CD4-positive, alpha-beta T cell (primary cell): ENCODE measurements around the gene NEGR1. TPM values are rescaled to one million over a fixed set of nuclear protein-coding genes. Genes with fewer than 3 reads are reported as not detected.

Source experiments
- ATAC-seq: fragments of 200-7000 bp; cut with Tn5 transposase; one replicate; pipeline ENCODE4 v1.10.0; 2022; ENCODE audit warnings: mild to moderate bottlenecking; ENCODE audit not compliant: poor library complexity
- CTCF ChIA-PET: fragments of 350-600 bp; sonication (Branson Sonifier 250); formaldehyde crosslinking; loops from one replicate; lab custom pipeline; 2021; ENCODE audit warnings: antibody characterized with exemption, inconsistent platforms; lab: Charles Lee
- POLR2A ChIA-PET: fragments of 350-600 bp; sonication (Branson Sonifier 250); formaldehyde crosslinking; loops from one replicate; lab custom pipeline; 2021; ENCODE audit warnings: antibody characterized with exemption, inconsistent platforms; lab: Charles Lee
- DNase-seq, 14 experiments: peaks; one replicate each; pipeline ENCODE4 v3.0.0-alpha.2; 2013 to 2020; ENCODE audit warnings: mixed read lengths in 2 of 14
- H3K27ac ChIP-seq, 2 donors: one replicate each; pipeline versions ENCODE4 v1.5.1 to v1.7.0; 2013; ENCODE audit warnings: low read length in 2 of 2, low read depth in 1 of 2, mild to moderate bottlenecking in 1 of 2
- H3K27me3 ChIP-seq, 2 experiments: 1 replicate in 1 of 2; 2 replicates in 1 of 2; pipeline versions ENCODE4 v1.6.1 to v1.7.0; 2013; ENCODE audit warnings: low read length in 2 of 2, control low read depth in 1 of 2, mild to moderate bottlenecking in 1 of 2, moderate library complexity in 1 of 2; ENCODE audit not compliant: insufficient read depth in 2 of 2, control insufficient read depth in 1 of 2
- H3K36me3 ChIP-seq: one replicate; pipeline ENCODE4 v1.6.1; 2013; ENCODE audit warnings: low read length, control low read depth; ENCODE audit not compliant: insufficient read depth
- H3K4me1 ChIP-seq: one replicate; pipeline ENCODE4 v1.6.1; 2013; ENCODE audit warnings: low read length, control low read depth; ENCODE audit not compliant: insufficient read depth
- H3K4me3 ChIP-seq: one replicate; pipeline ENCODE4 v1.5.1; 2013; ENCODE audit warnings: mild to moderate bottlenecking, low read length, moderate library complexity
- H3K9me3 ChIP-seq, 2 experiments: 1 replicate in 1 of 2; 2 replicates in 1 of 2; pipeline versions ENCODE4 v1.6.1 to v1.7.0; 2013; ENCODE audit warnings: low read length in 2 of 2, mild to moderate bottlenecking in 2 of 2, control low read depth in 1 of 2, moderate library complexity in 1 of 2; ENCODE audit not compliant: control insufficient read depth in 1 of 2, insufficient read depth in 1 of 2
- H3K27ac Mint-ChIP-seq: one replicate; pipeline ENCODE4 v1.8.0; 2020; ENCODE audit warnings: mixed read lengths
- H3K27me3 Mint-ChIP-seq: one replicate; pipeline ENCODE4 v1.8.0; 2021; ENCODE audit warnings: mixed read lengths
- H3K36me3 Mint-ChIP-seq: one replicate; pipeline ENCODE4 v1.8.0; 2021; ENCODE audit warnings: low read depth, mixed read lengths
- H3K4me1 Mint-ChIP-seq: one replicate; pipeline ENCODE4 v1.8.0; 2021; ENCODE audit warnings: low read depth, mixed read lengths
- H3K4me3 Mint-ChIP-seq: one replicate; pipeline ENCODE4 v1.8.0; 2020; ENCODE audit warnings: mild to moderate bottlenecking, mixed read lengths
- H3K9me3 Mint-ChIP-seq: one replicate; pipeline ENCODE4 v1.8.0; 2020; ENCODE audit warnings: mixed read lengths
- intact Hi-C, 2 experiments: fragments of 100-400 bp; cut with DNase I in 1 of 2; cut with micrococcal nuclease in 1 of 2; formaldehyde crosslinking; loops; one replicate each; pipeline versions ENCODE4 v1.15.1 to v1.9.0; 2023 to 2025; cut with DNase I, micrococcal nuclease
- total RNA-seq, 174 experiments: library from RNA in 2 of 174; stranded (reverse) in 2 of 174; gene quantifications; one replicate each; pipeline ENCODE4 v1.2.3 and lab custom pipeline; 2021 to 2026
- TF ChIP-seq, protein P1 (sequence below): fragments of 200-600 bp; IDR thresholded peaks from one replicate; pipeline ENCODE4 v1.8.0; 2022; ENCODE audit warnings: antibody characterized with exemption, mild to moderate bottlenecking

The NEGR1 gene
- total RNA-seq, 2 experiments from 2014 or later, result 0.03 TPM

GRCh38 chr1:72109916-72110315 lies 172.4 kb downstream of the NEGR1 start:
- Mint-ChIP-seq H3K4me3 (no peak overlapping the region), H3K4me1 (no peaks in the 10 kb centered on the region), H3K27me3 (no peaks in the 10 kb centered on the region), H3K9me3 (no peaks in the 10 kb centered on the region), H3K27ac (no peak overlapping the region), H3K36me3 (no peaks in the 10 kb centered on the region)
- Histone ChIP-seq H3K27ac (no peak overlapping the region), H3K4me3 (no peak overlapping the region), H3K9me3 (peaks cover 0 to 3% of the 10 kb centered on the region in 2 experiments), H3K4me1 (no peaks in the 10 kb centered on the region), H3K36me3 (no peaks in the 10 kb centered on the region), H3K27me3 (no peaks in the 10 kb centered on the region)
- DNase-seq (no peak), ATAC-seq (no peak)
- ChIA-PET POLR2A (no interaction called here), CTCF (no interaction called here)
- TF ChIP-seq, protein P1, sequence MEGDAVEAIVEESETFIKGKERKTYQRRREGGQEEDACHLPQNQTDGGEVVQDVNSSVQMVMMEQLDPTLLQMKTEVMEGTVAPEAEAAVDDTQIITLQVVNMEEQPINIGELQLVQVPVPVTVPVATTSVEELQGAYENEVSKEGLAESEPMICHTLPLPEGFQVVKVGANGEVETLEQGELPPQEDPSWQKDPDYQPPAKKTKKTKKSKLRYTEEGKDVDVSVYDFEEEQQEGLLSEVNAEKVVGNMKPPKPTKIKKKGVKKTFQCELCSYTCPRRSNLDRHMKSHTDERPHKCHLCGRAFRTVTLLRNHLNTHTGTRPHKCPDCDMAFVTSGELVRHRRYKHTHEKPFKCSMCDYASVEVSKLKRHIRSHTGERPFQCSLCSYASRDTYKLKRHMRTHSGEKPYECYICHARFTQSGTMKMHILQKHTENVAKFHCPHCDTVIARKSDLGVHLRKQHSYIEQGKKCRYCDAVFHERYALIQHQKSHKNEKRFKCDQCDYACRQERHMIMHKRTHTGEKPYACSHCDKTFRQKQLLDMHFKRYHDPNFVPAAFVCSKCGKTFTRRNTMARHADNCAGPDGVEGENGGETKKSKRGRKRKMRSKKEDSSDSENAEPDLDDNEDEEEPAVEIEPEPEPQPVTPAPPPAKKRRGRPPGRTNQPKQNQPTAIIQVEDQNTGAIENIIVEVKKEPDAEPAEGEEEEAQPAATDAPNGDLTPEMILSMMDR, result no peak
- intact Hi-C loops, result no loop called here

DNA sequence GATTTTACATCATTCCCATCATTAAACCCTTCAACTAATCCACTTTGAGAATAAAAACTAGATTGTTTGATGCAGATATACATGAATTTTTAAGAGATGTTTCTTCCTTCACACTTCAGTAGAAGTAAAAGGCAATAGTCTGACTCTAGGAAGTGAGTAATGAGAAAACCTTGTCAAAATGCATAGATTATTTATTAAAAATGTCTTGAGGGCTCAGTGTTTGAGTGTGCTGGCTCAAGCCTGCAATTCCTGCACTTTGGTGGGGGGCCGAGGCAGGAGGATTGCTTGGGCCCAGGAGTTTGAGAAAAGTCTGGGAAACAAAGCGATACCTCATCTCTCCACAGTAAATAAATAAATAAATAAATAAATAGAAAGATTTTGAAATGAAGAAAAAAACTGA lies 177.1 kb downstream of the NEGR1 start:
- no peak overlapping the region for H3K4me3 Mint-ChIP-seq

GRCh38 chr1:72101840-72102632 lies 180.3 kb downstream of the NEGR1 start:
- Mint-ChIP-seq H3K27ac (no peak overlapping the region), H3K4me3 (no peak overlapping the region), H3K27me3 (no peaks in the 10 kb centered on the region), H3K4me1 (no peaks in the 10 kb centered on the region), H3K36me3 (no peaks in the 10 kb centered on the region), H3K9me3 (no peaks in the 10 kb centered on the region)
- DNase-seq, result no peak
- ATAC-seq, result no peak
- H3K4me3 ChIP-seq, result no peak overlapping the region
- POLR2A ChIA-PET, result no interaction called here
- CTCF ChIA-PET, result no interaction called here
- TF ChIP-seq, protein P1, result no peak
- intact Hi-C loops, result no loop called here
- H3K36me3 ChIP-seq, result no peaks in the 10 kb centered on the region
- H3K27ac ChIP-seq, result no peak overlapping the region
- no peaks in the 10 kb centered on the region for H3K4me1 ChIP-seq
- peaks cover 0 to 3% of the 10 kb centered on the region in 2 experiments for H3K9me3 ChIP-seq
- no peaks in the 10 kb centered on the region for H3K27me3 ChIP-seq

More for the DNA sequence above, 177.1 kb downstream of the NEGR1 start:
- Histone ChIP-seq H3K4me3 (no peak overlapping the region), H3K9me3 (peaks cover 0 to 3% of the 10 kb centered on the region in 2 experiments), H3K36me3 (no peaks in the 10 kb centered on the region), H3K4me1 (no peaks in the 10 kb centered on the region), H3K27me3 (no peaks in the 10 kb centered on the region), H3K27ac (no peak overlapping the region)
- Mint-ChIP-seq H3K27me3 (no peaks in the 10 kb centered on the region), H3K36me3 (no peaks in the 10 kb centered on the region), H3K27ac (no peak overlapping the region), H3K4me1 (no peaks in the 10 kb centered on the region), H3K9me3 (no peaks in the 10 kb centered on the region)
- ChIA-PET CTCF (no interaction called here), POLR2A (no interaction called here)
- intact Hi-C loops, result no loop called here
- no peak for ATAC-seq
- TF ChIP-seq, protein P1, result no peak
- no peak for DNase-seq
